Gastrocnemius medialis (tissue), 4 donors: ENCODE data around the gene NRXN2.

Source experiments
- CTCF ChIP-seq, 5 experiments: fragments of 450-650 bp in 3 of 5; fragments of 200-600 bp in 2 of 5; sonication (generic) in 2 of 5; IDR thresholded peaks in 4 of 5; conservative IDR thresholded peaks in 1 of 5; 1 replicate in 4 of 5; 2 replicates in 1 of 5; pipeline ENCODE4 v1.5.1; 2016 to 2019; ENCODE audit warnings: antibody characterized with exemption in 5 of 5, mild to moderate bottlenecking in 3 of 5, moderate library complexity in 3 of 5
- POLR2A ChIP-seq, 2 donors: fragments of 450-650 bp; IDR thresholded peaks; one replicate each; pipeline ENCODE4 v1.6.1; 2017; ENCODE audit warnings: antibody characterized with exemption in 2 of 2, mild to moderate bottlenecking in 2 of 2, moderate library complexity in 2 of 2

GRCh38 chr11:64713016-64713707 is 9.8 kb downstream of the NRXN2 start:
- TF ChIP-seq CTCF (IDR thresholded peaks at IDR 0.05 in 4 of 5, conservative IDR thresholded peaks at IDR 0.05 in 1 of 5), result no peak
- no peak for TF ChIP-seq POLR2A (IDR thresholded peaks at IDR 0.05)
